KMS-11 (cell line): Measurements from ENCODE around the gene BLOC1S4.

Source experiments
- H2AFZ ChIP-seq: fragments of 200-600 bp; sonication (generic); 2 replicates; pipeline ENCODE4 v1.6.1; 2016; ENCODE audit warnings: antibody characterized with exemption, mixed run types, low read depth
- H3K27ac ChIP-seq: fragments of 200-600 bp; sonication (generic); 2 replicates; pipeline ENCODE4 v1.6.1; 2016; ENCODE audit warnings: mild to moderate bottlenecking, mixed run types
- H3K27me3 ChIP-seq: fragments of 200-600 bp; sonication (generic); 2 replicates; pipeline ENCODE4 v1.6.1; 2017; ENCODE audit warnings: mild to moderate bottlenecking, low read depth, mixed run types, moderate library complexity; ENCODE audit not compliant: insufficient read depth
- H3K36me3 ChIP-seq: fragments of 200-600 bp; sonication (generic); 2 replicates; pipeline ENCODE4 v1.6.1; 2017; ENCODE audit warnings: mild to moderate bottlenecking, mixed run types; ENCODE audit not compliant: insufficient read depth
- H3K4me1 ChIP-seq: fragments of 200-600 bp; sonication (generic); 2 replicates; pipeline ENCODE4 v1.6.1; 2016; ENCODE audit warnings: mild to moderate bottlenecking, low read depth, mixed run types; ENCODE audit not compliant: poor library complexity, severe bottlenecking
- H3K4me2 ChIP-seq: fragments of 200-600 bp; sonication (generic); 2 replicates; pipeline ENCODE4 v1.7.0; 2016; ENCODE audit warnings: mild to moderate bottlenecking, mixed run types
- H3K4me3 ChIP-seq: fragments of 200-600 bp; sonication (generic); IDR thresholded peaks from 2 replicates; pipeline ENCODE4 v1.6.1; 2017; ENCODE audit warnings: low read depth, low read length, mixed read lengths; ENCODE audit not compliant: insufficient read depth
- H3K79me2 ChIP-seq: fragments of 200-600 bp; sonication (generic); 2 replicates; pipeline ENCODE4 v1.6.1; 2016; ENCODE audit warnings: low read depth, mixed run types; ENCODE audit not compliant: insufficient read depth
- H3K9ac ChIP-seq: fragments of 200-600 bp; sonication (generic); 2 replicates; pipeline ENCODE4 v1.6.1; 2016; ENCODE audit warnings: mild to moderate bottlenecking, mixed run types
- H4K20me1 ChIP-seq: fragments of 200-600 bp; sonication (generic); 2 replicates; pipeline ENCODE4 v1.6.1; 2016; ENCODE audit warnings: mild to moderate bottlenecking, mixed run types; ENCODE audit not compliant: insufficient read depth
- CTCF ChIP-seq: fragments of 200-600 bp; sonication (generic); conservative IDR thresholded peaks from 2 replicates; pipeline ENCODE4 v1.6.1; 2017; ENCODE audit warnings: low read depth, mild to moderate bottlenecking, antibody characterized with exemption, low read length, moderate library complexity, mixed read lengths

BLOC1S4 gene

GRCh38 chr4:6720202-6720699 lies 4.3 kb downstream of the BLOC1S4 start:
- TF ChIP-seq CTCF, result peak; percentile 92
- peak overlapping the region; percentile 39; the same call in 1 of the 2 replicates for H3K4me2 ChIP-seq

GRCh38 chr4:6721121-6721520 lies 5.1 kb downstream of the BLOC1S4 start:
- Histone ChIP-seq H3K4me1 (peaks cover 18% of the 10 kb centered on the region), H2AFZ (no peak overlapping the region), H3K36me3 (no peaks in the 10 kb centered on the region), H3K27me3 (no peaks in the 10 kb centered on the region), H3K4me2 (no peak overlapping the region), H3K79me2 (peaks cover 14% of the 10 kb centered on the region; the same call in 1 of the 2 replicates), H3K27ac (no peak overlapping the region), H3K4me3 (no peak overlapping the region), H4K20me1 (no peaks in the 10 kb centered on the region), H3K9ac (no peak overlapping the region)
- TF ChIP-seq CTCF, result no peak

More at GRCh38 chr4:6720202-6720699, 4.3 kb downstream of the BLOC1S4 start:
- H3K4me3 ChIP-seq, result no peak overlapping the region
- no peaks in the 10 kb centered on the region for H3K36me3 ChIP-seq
- H3K9ac ChIP-seq, result no peak overlapping the region
- H3K79me2 ChIP-seq, result peaks cover 14% of the 10 kb centered on the region; the same call in 1 of the 2 replicates
- H4K20me1 ChIP-seq, result no peaks in the 10 kb centered on the region
- peaks cover 23% of the 10 kb centered on the region for H3K4me1 ChIP-seq
- H2AFZ ChIP-seq, result no peak overlapping the region
- no peaks in the 10 kb centered on the region for H3K27me3 ChIP-seq
- H3K27ac ChIP-seq, result no peak overlapping the region

- peaks cover under 1% of the 10 kb centered on the region; the same call in 1 of the 2 replicates for H3K79me2 ChIP-seq
- H3K4me1 ChIP-seq, result peaks cover 12% of the 10 kb centered on the region
- no peak overlapping the region for H3K27ac ChIP-seq
- H3K27me3 ChIP-seq, result no peaks in the 10 kb centered on the region
- H3K36me3 ChIP-seq, result no peaks in the 10 kb centered on the region
- H2AFZ ChIP-seq, result no peak overlapping the region
- no peak overlapping the region for H3K4me3 ChIP-seq
- no peaks in the 10 kb centered on the region for H4K20me1 ChIP-seq
- no peak for TF ChIP-seq CTCF
- H3K4me2 ChIP-seq, result no peak overlapping the region
- no peak overlapping the region for H3K9ac ChIP-seq
Observed at GRCh38 chr4:6722891-6723290, 6.9 kb downstream of the BLOC1S4 start.

GRCh38 chr4:6723851-6724250 lies 7.9 kb downstream of the BLOC1S4 start:
- no peak overlapping the region for H3K27ac ChIP-seq
- H3K9ac ChIP-seq, result no peak overlapping the region
- peaks cover 12% of the 10 kb centered on the region for H3K4me1 ChIP-seq
- TF ChIP-seq CTCF, result no peak
- H3K36me3 ChIP-seq, result no peaks in the 10 kb centered on the region
- no peaks in the 10 kb centered on the region for H3K79me2 ChIP-seq
- no peak overlapping the region for H3K4me3 ChIP-seq
- no peaks in the 10 kb centered on the region for H4K20me1 ChIP-seq
- H2AFZ ChIP-seq, result no peak overlapping the region
- H3K27me3 ChIP-seq, result no peaks in the 10 kb centered on the region
- no peak overlapping the region for H3K4me2 ChIP-seq
